DND-41 (cell line): ENCODE results near the gene EPHB2.

Source experiments
- ATAC-seq: fragments of 200-7000 bp; cut with Tn5 transposase; 3 replicates; pipeline ENCODE4 v1.9.1; 2021; ENCODE audit warnings: low read depth; ENCODE audit not compliant: insufficient read depth
- DNase-seq: peaks from one replicate; pipeline ENCODE4 v3.0.0-alpha.2; 2020
- H2AFZ ChIP-seq: 2 replicates; pipeline ENCODE4 v1.6.0; 2012; ENCODE audit warnings: low read depth, low read length
- H3K27ac ChIP-seq: 2 replicates; pipeline ENCODE4 v1.5.1; 2012; ENCODE audit warnings: low read length, inconsistent platforms
- H3K27me3 ChIP-seq: fragments of 200-600 bp; sonication (generic); 2 replicates; pipeline ENCODE4 v1.6.0; 2012; ENCODE audit warnings: low read length, mild to moderate bottlenecking, inconsistent platforms; ENCODE audit not compliant: insufficient read depth, poor library complexity
- H3K36me3 ChIP-seq: 2 replicates; pipeline ENCODE4 v1.5.1; 2012; ENCODE audit warnings: low read length, inconsistent platforms; ENCODE audit not compliant: insufficient read depth
- H3K4me1 ChIP-seq: 2 replicates; pipeline ENCODE4 v1.5.1; 2012; ENCODE audit warnings: mild to moderate bottlenecking, low read length; ENCODE audit not compliant: insufficient read depth
- H3K4me2 ChIP-seq: 2 replicates; pipeline ENCODE4 v1.6.0; 2012; ENCODE audit warnings: mild to moderate bottlenecking, moderate library complexity, low read length, inconsistent platforms; ENCODE audit not compliant: insufficient read depth
- H3K4me3 ChIP-seq, 2 experiments: fragments of 200-600 bp in 1 of 2; shearing (Covaris generic) in 1 of 2; 2 replicates each; pipeline ENCODE4 v1.5.1; 2012 to 2016; ENCODE audit warnings: inconsistent platforms in 2 of 2, low read length in 2 of 2, mild to moderate bottlenecking in 2 of 2, low read depth in 1 of 2, moderate library complexity in 1 of 2
- H3K79me2 ChIP-seq: 2 replicates; pipeline ENCODE4 v1.6.0; 2012; ENCODE audit warnings: low read length, inconsistent platforms; ENCODE audit not compliant: insufficient read depth
- H3K9ac ChIP-seq: 2 replicates; pipeline ENCODE4 v1.6.0; 2012; ENCODE audit warnings: low read depth, mild to moderate bottlenecking, inconsistent platforms, low read length, moderate library complexity
- H3K9me3 ChIP-seq: 2 replicates; pipeline ENCODE4 v1.5.1; 2012; ENCODE audit warnings: low read length, moderate library complexity, mild to moderate bottlenecking, inconsistent platforms; ENCODE audit not compliant: insufficient read depth, severe bottlenecking
- H4K20me1 ChIP-seq: 2 replicates; pipeline ENCODE4 v1.6.0; 2012; ENCODE audit warnings: low read length; ENCODE audit not compliant: insufficient read depth
- CTCF ChIP-seq: IDR thresholded peaks from 2 replicates; pipeline ENCODE4 v1.5.1; 2012; ENCODE audit warnings: borderline replicate concordance, low read length, moderate library complexity, mild to moderate bottlenecking; ENCODE audit not compliant: poor library complexity, severe bottlenecking; ENCODE audit errors: extremely low read depth
- EZH2 ChIP-seq: IDR thresholded peaks from 3 replicates; pipeline ENCODE4 v1.6.1; 2012; ENCODE audit warnings: borderline replicate concordance, low read depth, mild to moderate bottlenecking, moderate library complexity, low read length, inconsistent platforms; ENCODE audit not compliant: severe bottlenecking

The EPHB2 gene

GRCh38 chr1:22804406-22804805 is 93.8 kb downstream of the EPHB2 start:
- Histone ChIP-seq H3K27me3 (peaks cover 10% of the 10 kb centered on the region), H3K4me2 (no peak overlapping the region), H3K9ac (no peak overlapping the region), H3K9me3 (no peaks in the 10 kb centered on the region), H3K4me3 (no peak overlapping the region), H4K20me1 (peaks cover 18% of the 10 kb centered on the region), H3K79me2 (no peaks in the 10 kb centered on the region), H3K27ac (no peak overlapping the region), H3K36me3 (no peaks in the 10 kb centered on the region), H2AFZ (no peak overlapping the region), H3K4me1 (no peaks in the 10 kb centered on the region)
- no peak for DNase-seq
- no peak for ATAC-seq
- TF ChIP-seq CTCF = no peak
- TF ChIP-seq EZH2 = no peak

- H3K36me3 ChIP-seq = no peaks in the 10 kb centered on the region
- no peak overlapping the region for H3K4me3 ChIP-seq
- no peak overlapping the region for H3K9ac ChIP-seq
- DNase-seq (no peak), ATAC-seq (no peak)
- peaks cover 7% of the 10 kb centered on the region for H3K27me3 ChIP-seq
- no peaks in the 10 kb centered on the region for H3K9me3 ChIP-seq
- no peak overlapping the region for H2AFZ ChIP-seq
- no peak overlapping the region for H3K27ac ChIP-seq
- no peaks in the 10 kb centered on the region for H3K79me2 ChIP-seq
- peaks cover 20% of the 10 kb centered on the region for H4K20me1 ChIP-seq
- TF ChIP-seq CTCF (no peak), EZH2 (no peak)
- no peak overlapping the region for H3K4me2 ChIP-seq
- no peaks in the 10 kb centered on the region for H3K4me1 ChIP-seq
Measured at GRCh38 chr1:22804969-22805671, 94.5 kb downstream of the EPHB2 start.

DNA sequence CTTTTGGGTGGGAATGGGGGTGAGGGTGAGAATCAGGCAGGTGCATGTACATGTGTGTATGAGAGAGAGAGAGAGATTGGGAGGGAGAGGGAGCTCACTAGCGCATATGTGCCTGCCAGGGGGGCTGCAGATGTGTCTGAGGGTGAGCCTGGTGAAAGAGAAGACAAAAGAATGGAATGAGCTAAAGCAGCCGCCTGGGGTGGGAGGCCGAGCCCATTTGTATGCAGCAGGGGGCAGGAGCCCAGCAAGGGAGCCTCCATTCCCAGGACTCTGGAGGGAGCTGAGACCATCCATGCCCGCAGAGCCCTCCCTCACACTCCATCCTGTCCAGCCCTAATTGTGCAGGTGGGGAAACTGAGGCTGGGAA is 95.0 kb downstream of the EPHB2 start:
- Histone ChIP-seq H3K27ac (no peak overlapping the region), H4K20me1 (peaks cover 19% of the 10 kb centered on the region), H3K4me1 (no peaks in the 10 kb centered on the region), H3K4me2 (no peak overlapping the region), H3K79me2 (no peaks in the 10 kb centered on the region), H3K9ac (no peak overlapping the region), H3K4me3 (no peak overlapping the region), H3K9me3 (no peaks in the 10 kb centered on the region), H2AFZ (no peak overlapping the region), H3K36me3 (no peaks in the 10 kb centered on the region), H3K27me3 (peaks cover 4% of the 10 kb centered on the region)
- no peak for TF ChIP-seq EZH2
- no peak for TF ChIP-seq CTCF
- DNase-seq (no peak), ATAC-seq (no peak)
